ENCODE results near the gene ACTG1.
"Not testable (repeated sequence)": the region's sequence is repeated elsewhere in the genome, so short reads cannot be mapped to it uniquely, and the experiment has no call there.

The ACTG1 gene

DNA sequence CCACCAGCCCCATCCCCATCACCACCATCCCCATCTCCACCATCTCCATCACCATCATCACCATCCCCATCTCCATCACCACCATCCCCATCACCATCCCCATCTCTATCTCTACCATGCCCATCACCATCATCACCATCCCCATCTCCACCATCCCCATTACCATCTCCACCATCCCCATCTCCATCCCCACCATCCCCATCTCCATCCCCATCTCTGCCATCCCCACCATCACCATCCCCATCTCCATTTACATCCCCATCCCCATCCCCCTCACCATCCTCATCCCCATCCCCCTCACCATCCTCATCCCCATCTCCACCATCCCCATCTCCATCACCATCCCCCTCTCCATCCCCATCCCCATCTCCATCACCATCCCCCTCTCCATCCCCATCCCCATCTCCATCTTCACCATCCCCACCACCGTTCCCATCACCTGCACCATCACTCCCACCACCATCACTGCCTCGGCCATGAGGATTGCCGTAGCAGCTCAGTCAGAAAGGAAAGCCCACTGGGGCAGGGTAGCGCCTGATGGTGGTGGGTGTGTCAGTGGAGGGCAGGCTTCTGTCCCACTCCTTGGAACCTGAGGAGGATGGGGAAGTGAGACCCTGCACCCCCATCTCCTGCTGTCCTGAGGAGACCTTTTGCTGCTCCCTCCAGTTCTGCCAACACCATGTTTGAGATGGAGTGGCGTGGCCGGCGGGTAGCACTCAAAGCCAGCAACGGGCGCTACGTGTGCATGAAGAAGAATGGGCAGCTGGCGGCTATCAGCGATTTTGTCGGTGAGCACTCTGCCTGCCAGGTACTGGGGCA is 23.1 kb upstream of the ACTG1 start:
- Mint-ChIP-seq H3K4me1 (peaks cover 9% of the 10 kb centered on the region), H3K9me3 (no peaks in the 10 kb centered on the region), H3K4me3 (no peak overlapping the region), H3K27ac (no peak overlapping the region), H3K36me3 (ENCODE audit: low read depth) (no peaks in the 10 kb centered on the region), H3K27me3 (ENCODE audit: low read depth) (peaks cover 12% of the 10 kb centered on the region)
- TF ChIP-seq, protein P1, sequence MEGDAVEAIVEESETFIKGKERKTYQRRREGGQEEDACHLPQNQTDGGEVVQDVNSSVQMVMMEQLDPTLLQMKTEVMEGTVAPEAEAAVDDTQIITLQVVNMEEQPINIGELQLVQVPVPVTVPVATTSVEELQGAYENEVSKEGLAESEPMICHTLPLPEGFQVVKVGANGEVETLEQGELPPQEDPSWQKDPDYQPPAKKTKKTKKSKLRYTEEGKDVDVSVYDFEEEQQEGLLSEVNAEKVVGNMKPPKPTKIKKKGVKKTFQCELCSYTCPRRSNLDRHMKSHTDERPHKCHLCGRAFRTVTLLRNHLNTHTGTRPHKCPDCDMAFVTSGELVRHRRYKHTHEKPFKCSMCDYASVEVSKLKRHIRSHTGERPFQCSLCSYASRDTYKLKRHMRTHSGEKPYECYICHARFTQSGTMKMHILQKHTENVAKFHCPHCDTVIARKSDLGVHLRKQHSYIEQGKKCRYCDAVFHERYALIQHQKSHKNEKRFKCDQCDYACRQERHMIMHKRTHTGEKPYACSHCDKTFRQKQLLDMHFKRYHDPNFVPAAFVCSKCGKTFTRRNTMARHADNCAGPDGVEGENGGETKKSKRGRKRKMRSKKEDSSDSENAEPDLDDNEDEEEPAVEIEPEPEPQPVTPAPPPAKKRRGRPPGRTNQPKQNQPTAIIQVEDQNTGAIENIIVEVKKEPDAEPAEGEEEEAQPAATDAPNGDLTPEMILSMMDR (IDR thresholded peaks at IDR 0.05; ENCODE audit: unreplicated experiment in 3 of 3) = no peak

DNA sequence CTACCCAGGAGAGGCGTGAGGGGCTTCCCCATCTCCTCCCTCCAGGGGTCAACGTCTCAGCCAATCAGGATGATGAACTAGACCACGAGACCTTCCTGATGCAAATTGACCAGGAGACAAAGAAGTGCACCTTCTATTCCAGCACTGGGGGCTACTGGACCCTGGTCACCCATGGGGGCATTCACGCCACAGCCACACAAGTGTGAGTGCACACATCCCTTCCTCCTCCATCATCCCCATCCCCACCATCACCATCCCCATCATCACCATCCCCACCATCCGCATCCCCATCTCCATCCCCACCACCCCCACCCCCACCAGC is 22.4 kb upstream of the ACTG1 start:
- H3K36me3 Mint-ChIP-seq (ENCODE audit: low read depth) = no peaks in the 10 kb centered on the region

DNA sequence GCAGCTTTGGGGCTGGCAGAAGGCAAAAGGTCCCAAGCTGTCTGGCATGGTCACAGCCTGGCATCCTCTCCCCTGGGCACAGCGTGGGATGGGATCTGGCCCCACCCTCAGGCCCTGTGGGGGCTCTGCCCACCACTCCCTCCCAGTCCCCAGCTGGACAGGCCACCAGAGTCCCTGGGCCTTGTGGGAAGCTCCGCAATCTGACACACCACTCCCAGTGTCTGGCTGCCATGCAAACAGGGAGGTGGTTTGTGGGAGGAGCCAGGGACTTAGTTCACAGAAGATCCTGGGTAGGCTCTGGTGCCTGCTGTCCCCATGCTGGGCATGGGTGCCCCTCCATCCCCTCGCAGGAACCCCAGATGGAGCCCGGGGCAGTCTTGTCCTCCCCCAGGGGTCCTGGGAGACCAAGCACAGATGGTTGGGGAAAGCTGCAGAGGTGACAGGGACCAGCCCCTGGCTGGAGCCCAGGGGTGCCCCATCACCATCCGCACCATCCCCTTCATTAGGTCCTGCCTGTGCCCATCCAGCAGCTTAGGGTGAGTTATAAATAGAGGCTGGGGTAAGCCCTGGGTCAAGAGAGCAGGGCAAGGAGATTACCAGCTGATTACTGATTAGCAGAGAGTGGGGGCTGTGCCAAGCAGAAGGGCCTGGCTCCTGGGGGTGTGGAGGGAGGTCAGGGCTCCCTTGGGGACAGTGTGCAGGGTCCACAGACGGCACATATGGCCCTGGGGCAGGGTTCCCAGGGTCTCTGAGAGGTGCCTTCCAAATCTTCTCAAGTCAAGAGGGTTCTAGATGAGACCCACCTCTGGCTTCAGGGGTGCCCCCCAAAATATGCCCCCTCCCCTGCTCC is 21.8 kb upstream of the ACTG1 start:
- Mint-ChIP-seq H3K4me1 (peaks cover 9% of the 10 kb centered on the region), H3K27me3 (ENCODE audit: low read depth) (peaks cover 12% of the 10 kb centered on the region), H3K9me3 (no peaks in the 10 kb centered on the region), H3K27ac (no peak overlapping the region), H3K36me3 (ENCODE audit: low read depth) (no peaks in the 10 kb centered on the region), H3K4me3 (no peak overlapping the region)
- TF ChIP-seq, protein P1 (IDR thresholded peaks at IDR 0.05; ENCODE audit: unreplicated experiment in 3 of 3) = no peak

More for the DNA sequence above, 22.4 kb upstream of the ACTG1 start:
- H3K9me3 Mint-ChIP-seq = no peaks in the 10 kb centered on the region
- TF ChIP-seq, protein P1 (IDR thresholded peaks at IDR 0.05; ENCODE audit: unreplicated experiment in 3 of 3) = no peak
- H3K27me3 Mint-ChIP-seq (ENCODE audit: low read depth) = peaks cover 12% of the 10 kb centered on the region
- peaks cover 9% of the 10 kb centered on the region for H3K4me1 Mint-ChIP-seq
- no peak overlapping the region for H3K27ac Mint-ChIP-seq
- no peak overlapping the region for H3K4me3 Mint-ChIP-seq

DNA sequence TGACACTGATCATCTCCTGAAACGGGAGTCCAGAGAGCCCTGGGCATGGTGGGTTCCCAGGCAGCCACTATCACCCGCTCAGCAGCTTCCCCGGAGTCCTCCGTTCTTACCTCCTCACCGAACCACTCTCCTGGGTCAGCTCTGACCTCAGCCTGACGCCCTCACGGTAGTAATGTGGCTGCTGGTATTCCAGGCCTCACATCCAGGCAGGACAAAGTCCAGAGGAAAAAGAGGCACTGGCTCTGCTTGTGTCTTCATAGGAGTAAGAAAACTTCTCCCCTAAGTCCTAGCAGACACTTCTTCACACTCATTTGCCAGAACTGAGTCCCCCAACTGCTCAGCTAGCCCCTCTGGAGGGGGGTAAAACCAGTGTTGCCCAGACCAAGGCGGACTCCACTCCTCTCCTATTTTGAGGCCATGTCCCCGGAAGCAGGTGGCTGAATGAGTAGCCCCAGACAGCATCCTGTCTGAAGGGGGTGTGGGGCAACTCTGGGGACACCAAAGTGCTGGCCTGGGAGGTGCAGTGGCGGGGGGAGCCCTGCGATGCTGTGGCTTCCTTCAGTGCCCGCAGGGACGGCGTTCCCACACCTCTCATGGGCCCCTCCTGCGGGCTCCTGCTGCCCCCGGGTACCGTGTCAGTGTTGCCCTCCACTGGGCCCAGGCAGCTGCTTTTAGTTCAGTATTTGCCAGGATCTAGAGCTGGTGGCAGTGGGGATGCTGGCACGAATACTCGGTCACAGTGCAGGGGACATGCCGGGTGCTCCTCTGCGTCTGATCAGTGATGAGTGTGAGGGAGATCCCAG is 20.9 kb upstream of the ACTG1 start:
- H3K27me3 Mint-ChIP-seq (ENCODE audit: low read depth) = peaks cover 12% of the 10 kb centered on the region
- no peaks in the 10 kb centered on the region for H3K36me3 Mint-ChIP-seq (ENCODE audit: low read depth)
- TF ChIP-seq, protein P1 (IDR thresholded peaks at IDR 0.05; ENCODE audit: unreplicated experiment in 3 of 3) = no peak
- peaks cover 9% of the 10 kb centered on the region for H3K4me1 Mint-ChIP-seq
- H3K27ac Mint-ChIP-seq = no peak overlapping the region
- H3K9me3 Mint-ChIP-seq = no peaks in the 10 kb centered on the region
- no peak overlapping the region for H3K4me3 Mint-ChIP-seq

DNA sequence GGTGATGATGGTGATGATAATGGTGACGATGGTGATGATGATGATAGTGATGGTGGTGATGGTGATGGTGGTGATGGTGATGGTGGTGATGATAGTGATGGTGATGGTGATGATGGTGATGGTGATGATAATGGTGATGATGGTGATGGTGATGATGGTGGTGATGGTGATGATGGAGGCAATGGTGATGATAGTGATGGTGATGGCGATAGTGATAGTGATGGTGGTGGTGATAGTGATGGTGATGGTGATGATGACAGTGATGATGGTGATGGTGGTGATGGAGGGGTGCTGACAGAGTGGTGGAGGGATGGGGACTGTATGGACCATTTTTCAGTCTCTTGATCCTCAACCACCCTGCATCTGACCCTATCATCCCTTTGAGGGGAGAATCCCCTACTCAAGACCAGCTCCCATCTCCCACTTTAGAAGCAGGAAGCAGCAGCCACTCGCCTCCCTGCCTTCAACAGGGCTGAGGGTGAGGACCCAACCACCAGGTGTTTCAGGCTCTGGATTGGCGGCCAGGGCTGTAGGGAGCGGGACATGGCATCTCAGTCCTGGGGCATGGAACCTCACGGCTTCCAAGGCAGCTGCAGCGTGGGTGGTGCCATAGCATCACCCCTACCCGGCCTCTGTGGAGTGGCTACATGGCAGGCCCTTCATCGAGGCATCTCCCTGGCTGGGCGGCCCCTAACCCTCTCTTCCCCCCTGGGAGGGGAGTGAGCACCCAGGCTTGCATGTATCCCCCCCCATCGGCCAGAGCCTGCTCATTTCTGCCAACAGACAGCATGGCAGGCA is 20.1 kb upstream of the ACTG1 start:
- Mint-ChIP-seq H3K4me1 (peaks cover under 1% of the 10 kb centered on the region), H3K27me3 (ENCODE audit: low read depth) (peaks cover 12% of the 10 kb centered on the region), H3K36me3 (ENCODE audit: low read depth) (no peaks in the 10 kb centered on the region), H3K27ac (no peak overlapping the region), H3K4me3 (no peak overlapping the region), H3K9me3 (no peaks in the 10 kb centered on the region)
- TF ChIP-seq, protein P1 (IDR thresholded peaks at IDR 0.05; ENCODE audit: unreplicated experiment in 3 of 3) = no peak

DNA sequence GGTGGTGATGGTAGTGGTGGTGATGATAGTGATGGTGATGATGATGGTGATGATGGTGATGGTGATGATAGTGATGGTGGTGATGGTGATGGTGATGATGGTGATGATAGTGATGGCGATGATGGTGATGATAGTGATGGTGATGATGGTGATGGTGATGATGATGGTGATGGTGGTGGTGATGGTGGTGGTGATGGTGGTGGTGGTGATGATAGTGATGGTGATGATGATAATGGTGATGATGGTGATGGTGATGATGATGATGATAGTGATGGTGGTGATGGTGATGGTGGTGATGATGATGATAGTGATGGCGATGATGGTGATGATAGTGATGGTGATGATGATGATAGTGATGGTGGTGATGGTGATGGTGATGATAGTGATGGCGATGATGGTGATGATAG is 19.4 kb upstream of the ACTG1 start:
- not testable (repeated sequence) for H3K4me3 Mint-ChIP-seq; H3K27ac Mint-ChIP-seq; H3K4me1 Mint-ChIP-seq; H3K36me3 Mint-ChIP-seq (ENCODE audit: low read depth); H3K9me3 Mint-ChIP-seq
- H3K27me3 Mint-ChIP-seq (ENCODE audit: low read depth) = peaks cover 12% of the 10 kb centered on the region

DNA sequence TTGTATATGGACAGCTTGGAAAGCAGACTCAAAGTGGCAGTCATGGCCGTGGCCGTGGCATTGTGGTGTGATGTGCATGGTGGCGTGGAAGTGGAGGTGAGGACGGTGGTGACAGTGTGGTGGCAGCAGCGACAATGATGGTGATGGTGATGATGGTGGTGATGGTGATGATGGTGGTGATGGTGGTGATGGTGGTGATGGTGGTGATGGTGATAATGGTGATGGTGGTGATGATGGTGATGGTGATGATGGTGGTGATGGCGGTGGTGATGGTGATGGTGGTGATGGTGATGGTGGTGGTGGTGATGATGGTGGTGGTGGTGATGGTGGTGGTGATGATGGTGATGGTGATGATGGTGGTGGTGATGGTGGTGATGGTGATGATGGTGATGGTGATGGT is 18.4 kb upstream of the ACTG1 start:
- H3K27me3 Mint-ChIP-seq (ENCODE audit: low read depth) = peaks cover 14% of the 10 kb centered on the region
- H3K4me1 Mint-ChIP-seq; H3K9me3 Mint-ChIP-seq; H3K4me3 Mint-ChIP-seq; H3K27ac Mint-ChIP-seq; H3K36me3 Mint-ChIP-seq (ENCODE audit: low read depth): not testable (repeated sequence)
